HG03175 (cell line): Measurements from ENCODE around the gene C16orf90.
"Not testable (repeated sequence)": the region's sequence is repeated elsewhere in the genome, so short reads cannot be mapped to it uniquely, and the experiment has no call there.

ENCODE experiments used
- ATAC-seq: cut with Tn5 transposase; IDR thresholded peaks from one replicate; pipeline ENCODE4 v1.9.1; 2021; ENCODE audit warnings: mild to moderate bottlenecking, moderate library complexity; ENCODE audit not compliant: unreplicated experiment

C16orf90 gene

GRCh38 chr16:3495176-3495575 is at the start of gene C16orf90:
TSS of gene C16orf90 (minus strand) at chr16:3495489. CDS start at chr16:3495421, 68 bp downstream.
- no peak for ATAC-seq

- no peak for ATAC-seq
Measured at GRCh38 chr16:3542601-3543373, 47.5 kb upstream of the C16orf90 start.

GRCh38 chr16:3541527-3542155 is 46.4 kb upstream of the C16orf90 start:
- ATAC-seq = no peak

GRCh38 chr16:3538222-3538621 is 42.9 kb upstream of the C16orf90 start:
- no peak for ATAC-seq

GRCh38 chr16:3536851-3537250 is 41.6 kb upstream of the C16orf90 start:
- no peak for ATAC-seq

GRCh38 chr16:3536271-3536731 is 41.0 kb upstream of the C16orf90 start:
- no peak for ATAC-seq

- ATAC-seq = no peak
Measured at GRCh38 chr16:3534126-3534525, 38.8 kb upstream of the C16orf90 start.

GRCh38 chr16:3532741-3533140 is 37.5 kb upstream of the C16orf90 start:
- ATAC-seq = no peak

- no peak for ATAC-seq
Measured at GRCh38 chr16:3530371-3530914, 35.2 kb upstream of the C16orf90 start.

GRCh38 chr16:3529175-3529574 is 33.9 kb upstream of the C16orf90 start:
- no peak for ATAC-seq

GRCh38 chr16:3528406-3528805 is 33.1 kb upstream of the C16orf90 start:
- no peak for ATAC-seq

GRCh38 chr16:3527216-3527829 is 32.0 kb upstream of the C16orf90 start:
- ATAC-seq = not testable (repeated sequence)

GRCh38 chr16:3525951-3526350 is 30.7 kb upstream of the C16orf90 start:
- ATAC-seq = no peak

- ATAC-seq = no peak
Measured at GRCh38 chr16:3523281-3523680, 28.0 kb upstream of the C16orf90 start.

- no peak for ATAC-seq
Measured at GRCh38 chr16:3520841-3521240, 25.6 kb upstream of the C16orf90 start.

GRCh38 chr16:3520413-3520812 is 25.1 kb upstream of the C16orf90 start:
- ATAC-seq = no peak

- no peak for ATAC-seq
Measured at GRCh38 chr16:3519581-3519980, 24.3 kb upstream of the C16orf90 start.

- ATAC-seq = no peak
Measured at GRCh38 chr16:3518986-3519348, 23.7 kb upstream of the C16orf90 start.

- no peak for ATAC-seq
Measured at GRCh38 chr16:3518292-3518985, 23.1 kb upstream of the C16orf90 start.

GRCh38 chr16:3515897-3516296 is 20.6 kb upstream of the C16orf90 start:
- no peak for ATAC-seq

GRCh38 chr16:3514621-3515020 is 19.3 kb upstream of the C16orf90 start:
- no peak for ATAC-seq
